IPS-18a (cell line): Measurements from ENCODE around the gene IPPK.

Experiments
- H3K27ac ChIP-seq: one replicate; pipeline ENCODE4 v1.5.1; 2013; ENCODE audit warnings: low read length
- H3K27me3 ChIP-seq: one replicate; pipeline ENCODE4 v1.6.1; 2013; ENCODE audit warnings: mild to moderate bottlenecking, low read length; ENCODE audit not compliant: control insufficient read depth, insufficient read depth
- H3K36me3 ChIP-seq: one replicate; pipeline ENCODE4 v1.6.1; 2013; ENCODE audit warnings: low read depth, low read length; ENCODE audit not compliant: control insufficient read depth
- H3K4me1 ChIP-seq: one replicate; pipeline ENCODE4 v1.6.1; 2013; ENCODE audit warnings: low read depth, low read length; ENCODE audit not compliant: control insufficient read depth
- H3K4me3 ChIP-seq: one replicate; pipeline ENCODE4 v1.5.1; 2013; ENCODE audit warnings: low read length
- H3K9ac ChIP-seq: one replicate; pipeline ENCODE4 v1.6.1; 2013; ENCODE audit warnings: mild to moderate bottlenecking, low read length, moderate library complexity
- H3K9me3 ChIP-seq: one replicate; pipeline ENCODE4 v1.6.1; 2013; ENCODE audit warnings: low read depth, low read length; ENCODE audit not compliant: control insufficient read depth

Gene IPPK

DNA sequence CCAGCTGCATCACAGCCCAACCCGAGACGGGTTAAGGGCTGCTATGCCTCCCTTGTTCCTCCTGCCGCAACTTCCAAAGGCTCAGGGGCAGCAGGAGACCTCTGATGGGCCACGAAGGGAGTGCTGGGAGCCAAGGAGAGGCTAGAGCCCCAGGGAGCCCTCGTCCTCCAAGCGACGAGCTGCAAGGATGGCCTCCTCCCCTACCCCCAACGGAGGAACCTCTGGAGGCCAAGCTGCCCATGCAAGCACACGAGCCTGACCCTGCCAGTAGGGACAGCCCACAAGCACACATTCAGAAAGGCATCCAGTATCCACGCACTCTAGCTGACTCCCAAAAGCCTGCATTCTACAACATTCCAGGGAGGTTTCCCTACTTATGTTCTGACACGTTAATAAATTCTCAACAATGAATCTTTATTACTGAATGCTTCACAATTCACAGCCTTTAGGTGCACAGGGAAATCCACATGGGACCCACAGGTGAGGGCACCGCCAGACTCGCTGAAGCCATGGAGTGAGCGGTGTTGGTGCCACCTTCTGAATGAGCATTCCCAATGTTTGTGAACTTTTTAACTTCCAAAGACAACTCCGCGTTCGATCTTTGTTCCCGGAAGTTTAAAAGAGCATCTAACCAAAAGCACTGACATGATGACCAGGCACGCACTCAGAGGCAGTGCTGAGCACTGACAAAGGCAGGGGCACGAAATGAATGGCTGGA is 28.7 kb downstream of the IPPK start:
- Histone ChIP-seq H3K27me3 (no peaks in the 10 kb centered on the region), H3K4me1 (no peaks in the 10 kb centered on the region), H3K36me3 (peaks cover 53% of the 10 kb centered on the region), H3K9ac (no peak overlapping the region), H3K9me3 (no peaks in the 10 kb centered on the region), H3K4me3 (no peak overlapping the region), H3K27ac (no peak overlapping the region)

GRCh38 chr9:92640398-92641091 is 29.4 kb downstream of the IPPK start:
- H3K4me1 ChIP-seq: no peaks in the 10 kb centered on the region
- peaks cover 51% of the 10 kb centered on the region for H3K36me3 ChIP-seq
- H3K27me3 ChIP-seq: no peaks in the 10 kb centered on the region
- H3K4me3 ChIP-seq: no peak overlapping the region
- no peak overlapping the region for H3K27ac ChIP-seq
- H3K9me3 ChIP-seq: no peaks in the 10 kb centered on the region
- no peak overlapping the region for H3K9ac ChIP-seq

- Histone ChIP-seq H3K4me1 (no peaks in the 10 kb centered on the region), H3K27ac (no peak overlapping the region), H3K36me3 (peaks cover 51% of the 10 kb centered on the region), H3K9ac (no peak overlapping the region), H3K4me3 (no peak overlapping the region), H3K9me3 (no peaks in the 10 kb centered on the region), H3K27me3 (no peaks in the 10 kb centered on the region)
Measured at GRCh38 chr9:92639791-92640271, 30.1 kb downstream of the IPPK start.

GRCh38 chr9:92639124-92639523 is 30.8 kb downstream of the IPPK start:
- Histone ChIP-seq H3K27ac (no peak overlapping the region), H3K36me3 (peaks cover 43% of the 10 kb centered on the region), H3K27me3 (no peaks in the 10 kb centered on the region), H3K9ac (no peak overlapping the region), H3K4me1 (no peaks in the 10 kb centered on the region), H3K4me3 (no peak overlapping the region), H3K9me3 (no peaks in the 10 kb centered on the region)

DNA sequence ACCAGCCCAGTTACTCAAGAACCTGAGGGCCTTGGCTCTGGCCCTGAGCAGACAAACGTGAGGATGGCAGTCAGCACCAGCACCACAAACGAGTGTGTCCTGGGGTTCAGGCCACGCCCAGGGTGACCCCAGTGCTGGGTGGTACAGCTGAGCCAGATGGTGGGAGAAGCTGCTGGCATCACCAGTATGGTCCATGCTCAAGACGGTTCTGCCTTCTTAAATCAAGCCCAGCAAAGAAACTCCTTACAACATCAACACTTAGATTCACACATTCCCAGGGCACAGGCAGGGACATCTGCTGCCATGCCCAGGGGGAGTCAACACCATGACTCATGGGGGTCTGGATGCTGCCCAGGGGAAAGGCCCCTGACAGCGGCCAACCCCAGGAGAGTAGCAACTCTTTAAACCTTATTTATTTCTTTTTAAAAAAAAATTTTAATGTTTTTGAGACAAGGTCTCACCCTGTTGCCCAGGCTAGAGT is 31.3 kb downstream of the IPPK start:
- H3K27me3 ChIP-seq: no peaks in the 10 kb centered on the region
- H3K9me3 ChIP-seq: no peaks in the 10 kb centered on the region
- H3K36me3 ChIP-seq: peaks cover 39% of the 10 kb centered on the region
- no peak overlapping the region for H3K4me3 ChIP-seq
- H3K27ac ChIP-seq: no peak overlapping the region
- no peaks in the 10 kb centered on the region for H3K4me1 ChIP-seq
- H3K9ac ChIP-seq: no peak overlapping the region

GRCh38 chr9:92637886-92638620 is 31.9 kb downstream of the IPPK start:
- Histone ChIP-seq H3K36me3 (peaks cover 33% of the 10 kb centered on the region), H3K4me1 (no peaks in the 10 kb centered on the region), H3K27me3 (no peaks in the 10 kb centered on the region), H3K9me3 (no peaks in the 10 kb centered on the region), H3K4me3 (no peak overlapping the region), H3K9ac (no peak overlapping the region), H3K27ac (no peak overlapping the region)

GRCh38 chr9:92637326-92637725 is 32.6 kb downstream of the IPPK start:
- Histone ChIP-seq H3K4me1 (no peaks in the 10 kb centered on the region), H3K9me3 (no peaks in the 10 kb centered on the region), H3K9ac (no peak overlapping the region), H3K27ac (no peak overlapping the region), H3K27me3 (no peaks in the 10 kb centered on the region), H3K36me3 (peaks cover 29% of the 10 kb centered on the region), H3K4me3 (no peak overlapping the region)

- no peak overlapping the region for H3K4me3 ChIP-seq
- H3K36me3 ChIP-seq: peaks cover 32% of the 10 kb centered on the region
- no peak overlapping the region for H3K27ac ChIP-seq
Measured at GRCh38 chr9:92636627-92637026, 33.3 kb downstream of the IPPK start.

GRCh38 chr9:92635760-92636159 is 34.2 kb downstream of the IPPK start:
- no peaks in the 10 kb centered on the region for H3K9me3 ChIP-seq
- no peak overlapping the region for H3K4me3 ChIP-seq
- H3K27ac ChIP-seq: no peak overlapping the region
- H3K9ac ChIP-seq: no peak overlapping the region
- H3K4me1 ChIP-seq: no peaks in the 10 kb centered on the region
- no peaks in the 10 kb centered on the region for H3K27me3 ChIP-seq
- H3K36me3 ChIP-seq: peaks cover 26% of the 10 kb centered on the region

More at GRCh38 chr9:92636627-92637026, 33.3 kb downstream of the IPPK start:
- Histone ChIP-seq H3K4me1 (no peaks in the 10 kb centered on the region), H3K27me3 (no peaks in the 10 kb centered on the region), H3K9me3 (no peaks in the 10 kb centered on the region), H3K9ac (no peak overlapping the region)

DNA sequence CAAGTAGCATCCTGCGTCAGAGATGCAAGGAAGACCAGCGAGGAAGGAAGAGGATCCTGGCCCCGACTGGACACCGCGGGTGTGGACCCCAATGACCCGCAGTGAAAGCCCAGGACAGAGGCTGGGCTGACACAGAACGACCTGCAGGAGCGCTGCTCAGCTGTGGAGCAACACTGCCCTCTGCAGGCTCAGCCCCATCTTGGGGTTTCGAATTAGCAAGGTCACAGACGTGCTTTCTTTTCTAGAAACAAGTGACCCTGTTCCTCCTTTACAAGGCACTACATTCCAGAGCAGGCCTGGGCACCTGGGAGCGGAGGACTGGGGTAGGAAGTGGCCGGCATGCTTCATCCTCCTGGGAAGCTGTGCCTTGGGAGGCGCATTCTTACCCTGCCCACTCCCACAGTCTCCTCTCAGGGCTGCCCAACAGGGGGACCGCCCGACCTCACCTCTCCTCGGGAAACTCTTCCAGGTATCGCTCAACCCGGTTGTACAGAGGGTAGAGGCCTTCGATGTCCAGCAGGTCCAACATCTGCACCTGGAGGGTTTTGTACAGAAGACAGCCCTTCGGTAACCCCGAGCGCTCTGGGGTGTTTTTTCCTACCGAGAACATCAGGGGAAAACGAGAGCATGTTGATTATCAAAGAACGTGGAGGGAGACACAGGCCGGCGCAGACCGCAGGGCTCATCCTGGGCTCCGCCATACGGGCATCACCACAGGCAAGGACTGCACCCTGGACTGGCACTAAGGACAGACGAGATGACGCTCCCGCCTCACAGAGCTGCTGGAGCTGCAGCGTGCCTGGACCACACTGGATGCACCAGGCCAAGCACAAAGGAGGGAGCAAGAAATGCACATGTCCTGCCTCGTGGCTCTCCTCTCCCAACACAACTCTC is 35.0 kb downstream of the IPPK start:
- Histone ChIP-seq H3K9ac (no peak overlapping the region), H3K27me3 (no peaks in the 10 kb centered on the region), H3K9me3 (no peaks in the 10 kb centered on the region), H3K4me1 (no peaks in the 10 kb centered on the region), H3K4me3 (no peak overlapping the region), H3K27ac (no peak overlapping the region), H3K36me3 (peaks cover 22% of the 10 kb centered on the region)
